ENCODE results near the gene SEMA3F. TPM values are rescaled to one million over a fixed set of nuclear protein-coding genes. Genes with fewer than 3 reads are reported as not detected.

Gene SEMA3F
- total and polyA plus RNA-seq, 8 donors, result 26.0 to 56.2 (median 46.7) TPM

DNA sequence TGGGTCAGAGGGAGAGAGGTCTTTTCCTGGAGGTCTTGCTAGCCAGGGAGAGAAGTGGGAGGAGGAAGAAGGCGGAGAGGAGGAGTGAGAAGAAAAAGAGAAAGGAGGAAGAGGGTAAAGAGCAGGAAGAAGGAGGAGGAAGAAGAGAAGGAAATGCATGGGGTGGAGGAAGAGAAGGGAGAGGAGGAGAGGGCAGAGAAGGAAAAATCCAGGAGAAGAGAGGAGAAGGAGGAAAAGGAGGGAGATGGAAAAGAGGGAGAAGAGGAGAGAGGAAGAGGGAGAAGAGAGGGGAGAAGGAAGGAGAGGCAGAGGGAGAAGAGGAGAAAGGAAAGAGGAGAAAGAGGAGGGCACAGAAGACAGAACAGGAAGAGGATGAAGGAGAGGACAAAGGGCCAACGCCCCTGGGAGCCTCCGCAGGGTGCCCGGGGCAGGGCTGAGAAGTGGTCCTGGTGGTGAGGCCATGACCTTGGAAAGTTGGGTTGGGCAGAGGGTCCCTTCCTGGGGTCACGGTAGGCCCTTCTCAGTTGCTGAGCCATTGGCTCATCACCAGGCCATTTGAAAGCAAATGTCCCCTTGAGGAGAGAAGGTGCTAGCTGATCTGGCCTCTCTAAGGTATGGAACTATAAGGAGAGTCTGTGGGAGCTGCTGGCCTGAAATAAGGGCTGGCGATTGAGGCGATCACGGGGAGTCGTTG lies 1.2 kb upstream of the SEMA3F start:
- no peak for DNase-seq
- Histone ChIP-seq H3K36me3 (no peaks in the 10 kb centered on the region), H3K27ac (no peak overlapping the region), H3K27me3 (peaks cover 8 to 47% of the 10 kb centered on the region in 2 donors), H3K4me1 (peaks cover 15 to 36% of the 10 kb centered on the region in 2 donors), H3K4me3 (peak overlapping the region in 1 of 2 donors; percentile 50), H3K9me3 (no peaks in the 10 kb centered on the region)
- intact Hi-C loops (cut with DNase I), result no loop called here
- TF ChIP-seq CTCF (IDR thresholded peaks at IDR 0.05), result no peak
- ATAC-seq, result no peak

DNA sequence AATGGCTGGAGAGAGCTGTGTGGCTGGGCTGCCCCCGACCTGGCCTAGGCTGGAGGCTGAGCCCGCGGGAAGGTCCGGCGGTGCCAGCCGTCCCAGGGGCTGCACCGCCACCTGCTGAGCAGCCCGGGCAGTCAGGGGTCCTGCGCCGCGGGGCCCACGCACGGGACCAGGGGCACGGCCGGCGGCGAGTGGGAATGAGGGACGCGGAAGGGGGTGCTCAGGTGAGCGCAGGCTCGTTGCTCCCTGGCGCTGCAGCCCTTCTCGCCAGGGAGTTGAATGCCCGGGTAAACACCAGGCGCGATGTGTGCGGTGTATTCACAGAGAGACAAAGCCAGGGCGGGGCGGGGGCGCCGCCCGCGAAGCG lies 666 bp upstream of the SEMA3F start:
- Histone ChIP-seq H3K4me3 (peak overlapping the region; percentile 28 to 50), H3K27ac (no peak overlapping the region), H3K4me1 (peaks cover 15 to 41% of the 10 kb centered on the region in 2 donors), H3K27me3 (peaks cover 8 to 47% of the 10 kb centered on the region in 2 donors), H3K36me3 (no peaks in the 10 kb centered on the region), H3K9me3 (no peaks in the 10 kb centered on the region)
- ATAC-seq (peak; percentile 49), DNase-seq (no peak)
- intact Hi-C loops (cut with DNase I), result no loop called here
- no peak for TF ChIP-seq CTCF (IDR thresholded peaks at IDR 0.05)

DNA sequence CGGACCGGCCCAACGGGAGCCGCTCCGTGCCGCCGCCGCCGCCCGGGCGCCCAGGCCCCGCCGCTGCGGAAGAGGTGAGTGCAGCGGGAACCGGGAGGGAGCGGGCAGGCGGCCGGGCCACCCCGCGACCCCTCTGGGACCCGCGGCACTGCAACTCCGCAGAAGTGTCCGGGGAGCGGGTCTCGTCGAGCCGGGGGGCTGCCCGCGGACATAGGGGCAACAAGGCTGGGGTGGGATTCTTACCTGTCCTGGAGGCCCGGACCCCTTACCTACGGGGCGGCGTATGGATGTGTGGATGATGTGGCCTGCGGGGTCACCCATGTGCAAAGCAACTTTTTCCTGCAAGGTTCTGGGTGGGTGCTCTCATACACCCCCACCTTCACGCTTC lies 361 bp downstream of the SEMA3F start:
- H3K27me3 ChIP-seq, result peaks cover 8 to 47% of the 10 kb centered on the region in 2 donors
- no peak for DNase-seq
- no peaks in the 10 kb centered on the region for H3K36me3 ChIP-seq
- peak overlapping the region; percentile 57 to 59 for H3K27ac ChIP-seq
- no peak for TF ChIP-seq CTCF (IDR thresholded peaks at IDR 0.05)
- H3K9me3 ChIP-seq, result no peaks in the 10 kb centered on the region
- H3K4me1 ChIP-seq, result peaks cover 15 to 46% of the 10 kb centered on the region in 2 donors
- no peak for ATAC-seq
- intact Hi-C loops (cut with DNase I), result no loop called here
- peak overlapping the region; percentile 40 to 50 for H3K4me3 ChIP-seq

DNA sequence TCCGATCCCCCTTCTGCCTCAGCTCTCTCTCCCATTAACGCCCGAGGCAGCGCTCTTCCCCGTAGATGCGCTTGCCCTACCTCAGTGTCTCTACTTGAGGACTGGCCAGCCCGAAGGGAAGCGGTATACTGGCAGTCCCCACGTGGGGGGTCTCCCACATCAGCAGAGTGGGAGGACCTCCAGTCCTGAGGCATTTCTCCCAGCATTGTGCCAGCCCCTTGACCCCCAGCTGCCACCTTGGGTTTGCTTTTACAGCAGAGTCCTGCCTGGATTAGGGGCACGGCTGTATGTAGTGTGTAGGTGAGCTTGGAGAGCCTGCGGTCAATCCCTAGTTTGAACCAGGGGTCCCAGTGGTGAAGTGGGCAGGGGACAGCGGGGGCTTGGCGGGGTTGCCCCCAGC lies 767 bp downstream of the SEMA3F start:
- peaks cover 8 to 47% of the 10 kb centered on the region in 2 donors for H3K27me3 ChIP-seq
- peak overlapping the region; percentile 57 to 59 for H3K27ac ChIP-seq
- no peak for TF ChIP-seq CTCF (IDR thresholded peaks at IDR 0.05)
- H3K9me3 ChIP-seq, result no peaks in the 10 kb centered on the region
- ATAC-seq, result no peak
- no peak for DNase-seq
- H3K4me1 ChIP-seq, result peaks cover 15 to 50% of the 10 kb centered on the region in 2 donors
- intact Hi-C loops (cut with DNase I), result no loop called here
- peak overlapping the region; percentile 40 to 50 for H3K4me3 ChIP-seq
- H3K36me3 ChIP-seq, result no peaks in the 10 kb centered on the region

DNA sequence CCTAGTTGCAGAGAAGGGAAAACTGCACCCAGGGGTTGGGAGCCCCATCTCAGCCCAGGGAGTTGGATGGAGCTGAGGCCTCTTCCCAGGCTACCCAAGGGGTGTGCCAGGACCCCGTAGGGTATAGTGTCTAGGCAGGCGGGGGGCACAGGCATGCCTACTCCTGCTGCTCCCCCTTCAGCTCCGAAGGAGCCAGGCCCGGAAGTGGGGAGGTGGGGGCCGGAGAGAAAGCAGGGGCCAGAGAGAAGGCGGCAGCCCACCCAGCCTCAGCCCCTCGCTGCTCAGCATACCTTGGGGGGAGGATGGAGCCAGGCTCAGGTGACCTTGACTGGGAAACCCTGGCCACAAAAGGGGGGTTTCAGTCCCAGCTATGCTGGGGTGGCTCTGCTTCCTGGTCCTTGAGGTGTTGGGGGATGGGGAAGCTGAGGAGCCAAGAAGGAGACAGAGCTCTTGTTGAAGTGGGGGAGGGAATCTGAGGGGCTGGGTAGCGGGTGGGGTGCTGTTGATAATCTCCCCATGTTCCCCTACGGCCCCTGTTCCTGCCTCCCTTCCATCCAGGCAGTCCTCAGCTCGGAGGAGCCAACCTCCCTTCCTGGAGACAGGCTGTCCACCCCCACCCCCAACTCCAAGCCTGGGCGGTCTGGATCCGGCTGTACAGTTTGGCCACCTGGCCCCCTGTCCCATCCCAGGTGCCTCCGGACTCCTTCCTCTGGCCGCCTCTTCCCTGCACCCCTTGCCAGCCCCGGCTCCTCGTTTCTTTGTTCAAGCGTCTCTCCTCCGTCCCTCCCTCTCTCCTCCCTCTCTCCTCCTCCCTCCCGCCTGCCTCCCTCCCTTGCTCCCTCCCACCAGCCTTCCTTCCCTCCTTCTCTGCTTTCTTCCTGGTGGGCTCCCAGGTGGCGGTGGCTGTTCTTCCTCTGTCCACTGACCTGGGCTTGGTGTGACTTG lies 1.7 kb downstream of the SEMA3F start:
- Histone ChIP-seq H3K9me3 (no peaks in the 10 kb centered on the region), H3K4me3 (peak overlapping the region; percentile 11 to 50), H3K27me3 (peaks cover 8 to 47% of the 10 kb centered on the region in 2 donors), H3K27ac (peak overlapping the region; percentile 57 to 59), H3K36me3 (no peaks in the 10 kb centered on the region), H3K4me1 (peaks cover 15 to 57% of the 10 kb centered on the region in 2 donors)
- DNase-seq (peak in 1 of 4 donors; percentile 65), ATAC-seq (no peak)
- intact Hi-C loops (cut with DNase I), result no loop called here
- no peak for TF ChIP-seq CTCF (IDR thresholded peaks at IDR 0.05)

Measured in left lung (tissue), 10 donors.